Activated CD4-positive, alpha-beta T cell treated with anti-CD3 and anti-CD28 coated beads, Interleukin-2, amount 10 ng/mL, durations not matched to agents 24 days and 14 days (primary cell): ENCODE measurements around the gene TNFRSF1A. TPM values are rescaled to one million over a fixed set of nuclear protein-coding genes. Genes with fewer than 3 reads are reported as not detected.
A peak's percentile ranks its signal among the peaks of the same experiment; 100 is the strongest.

Source experiments
- DNase-seq: peaks from one replicate; pipeline ENCODE4 v3.0.0; 2022
- H3K27ac Mint-ChIP-seq: one replicate; pipeline ENCODE4 v1.8.0; 2022; ENCODE audit warnings: mild to moderate bottlenecking, mixed read lengths
- H3K27me3 Mint-ChIP-seq: one replicate; pipeline ENCODE4 v1.8.0; 2022; ENCODE audit warnings: mixed read lengths
- H3K36me3 Mint-ChIP-seq: one replicate; pipeline ENCODE4 v1.8.0; 2022; ENCODE audit warnings: low read depth, mild to moderate bottlenecking, mixed read lengths
- H3K4me1 Mint-ChIP-seq: one replicate; pipeline ENCODE4 v1.8.0; 2021; ENCODE audit warnings: mixed read lengths
- H3K4me3 Mint-ChIP-seq: one replicate; pipeline ENCODE4 v1.8.0; 2022; ENCODE audit warnings: mild to moderate bottlenecking, moderate library complexity, mixed read lengths
- H3K9me3 Mint-ChIP-seq: one replicate; pipeline ENCODE4 v1.8.0; 2021; ENCODE audit warnings: mixed read lengths
- intact Hi-C: fragments of 100-400 bp; cut with micrococcal nuclease; formaldehyde crosslinking; loops from one replicate; pipeline ENCODE4 v1.15.1; 2023
- total RNA-seq: library from RNA; stranded (reverse); gene quantifications from 2 replicates; pipeline ENCODE4 v1.2.3, GENCODE V29; 2022

TNFRSF1A gene
- total RNA-seq: 52.7 and 54.4 TPM in 2 replicates

DNA sequence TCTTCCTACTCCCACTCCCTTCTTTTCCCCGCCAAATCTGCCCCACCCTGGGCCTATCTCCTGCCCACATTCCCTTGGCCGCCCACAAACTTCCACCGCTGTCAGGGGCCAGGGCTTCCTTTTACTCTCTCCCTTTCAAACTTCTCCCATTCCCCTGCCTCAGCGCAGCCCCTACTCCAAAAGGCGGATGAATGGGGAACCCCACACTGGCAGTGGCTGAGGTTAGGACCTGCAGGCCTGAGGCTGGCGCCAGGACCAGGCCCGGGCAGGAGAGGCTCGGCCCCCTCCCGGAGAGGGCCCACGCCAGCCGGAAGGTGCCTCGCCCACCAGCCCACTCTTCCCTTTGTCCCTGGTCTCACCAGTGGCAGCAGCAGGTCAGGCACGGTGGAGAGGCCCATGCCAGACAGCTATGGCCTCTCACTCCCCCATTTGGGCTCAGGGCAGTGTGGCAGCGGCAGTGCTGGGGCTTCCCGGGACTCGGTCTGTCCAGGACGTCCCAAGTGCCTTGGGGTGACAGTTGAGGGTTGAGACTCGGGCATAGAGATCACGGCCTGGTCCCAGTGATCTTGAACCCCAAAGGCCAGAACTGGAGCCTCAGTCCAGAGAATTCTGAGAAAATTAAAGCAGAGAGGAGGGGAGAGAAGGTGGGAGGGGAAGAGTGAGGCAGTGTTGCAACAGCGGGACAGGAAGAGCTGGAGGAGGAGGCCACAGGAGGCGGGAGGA is at the start of gene TNFRSF1A:
TNFRSF1A (minus strand) TSS at position 660 of the 723 bp plus-strand sequence; CDS start at position 398, 262 bp downstream.
- no peaks in the 10 kb centered on the region for H3K27me3 Mint-ChIP-seq
- H3K4me1 Mint-ChIP-seq: peaks cover 40% of the 10 kb centered on the region
- peak; percentile 83 for DNase-seq
- H3K9me3 Mint-ChIP-seq: peaks cover under 1% of the 10 kb centered on the region
- no peak within 1 kb of the TSS for H3K4me3 Mint-ChIP-seq
- intact Hi-C loops: loop anchor here (1.0 kb wide), 1 partner anchor 23 kb away; no protein-coding TSS in a partner anchor
- H3K27ac Mint-ChIP-seq: no peak within 1 kb of the TSS
- H3K36me3 Mint-ChIP-seq: peaks cover 6% of the 10 kb centered on the region

DNA sequence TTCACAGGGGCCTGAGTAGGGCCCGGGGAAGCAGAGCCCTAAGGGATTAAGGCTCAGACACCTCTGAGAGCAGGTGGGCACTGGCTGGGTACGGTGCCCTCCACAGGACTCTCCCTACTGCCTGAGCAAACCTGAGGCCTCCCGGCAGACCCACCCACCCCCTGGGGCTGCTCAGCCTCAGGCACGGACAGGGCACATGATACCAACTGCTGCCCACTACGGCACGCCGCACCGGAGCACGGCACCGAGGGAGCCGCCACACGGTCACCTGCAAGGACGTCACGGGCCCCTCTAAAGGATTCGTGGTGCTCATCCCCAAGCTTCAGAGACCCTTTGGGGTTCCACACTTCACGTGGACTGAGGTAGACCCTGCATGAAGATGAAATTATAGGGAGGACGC is 49.1 kb upstream of the TNFRSF1A start:
- Mint-ChIP-seq H3K27ac (no peak overlapping the region), H3K4me1 (no peaks in the 10 kb centered on the region), H3K36me3 (no peaks in the 10 kb centered on the region), H3K4me3 (no peak overlapping the region), H3K9me3 (no peaks in the 10 kb centered on the region), H3K27me3 (peaks cover 22% of the 10 kb centered on the region)
- intact Hi-C loops: no loop called here
- no peak for DNase-seq

DNA sequence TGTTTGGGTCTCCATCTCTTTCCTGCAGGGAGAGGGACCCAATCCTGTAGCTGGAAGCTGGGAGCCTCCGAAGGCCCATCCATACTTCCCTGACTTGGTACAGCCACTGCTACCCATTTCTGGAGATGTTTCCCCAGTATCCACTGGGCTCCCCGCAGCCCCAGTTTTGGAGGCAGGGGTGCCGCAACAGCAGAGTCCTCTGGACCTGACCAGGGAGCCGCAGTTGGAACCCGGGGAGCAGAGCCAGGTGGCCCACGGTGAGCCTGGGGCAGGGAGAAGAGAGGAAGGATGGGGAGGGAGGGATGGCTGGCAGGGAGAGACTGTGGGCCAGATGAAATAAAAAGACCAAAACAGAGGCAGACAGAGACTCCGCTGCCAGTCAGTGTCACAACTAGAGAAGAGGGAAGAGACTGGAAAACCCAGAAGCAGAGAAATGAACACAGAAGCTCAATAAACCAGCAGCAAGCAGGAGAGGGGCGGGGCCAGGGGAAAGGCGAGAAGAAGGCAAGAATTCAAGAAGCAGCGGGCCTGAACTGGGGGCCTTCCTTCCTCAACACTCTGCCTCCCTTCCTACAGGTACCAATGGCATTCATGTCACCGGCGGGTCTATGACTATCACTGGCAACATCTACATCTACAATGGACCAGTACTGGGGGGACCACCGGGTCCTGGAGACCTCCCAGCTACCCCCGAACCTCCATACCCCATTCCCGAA is 48.4 kb upstream of the TNFRSF1A start:
- H3K36me3 Mint-ChIP-seq: no peaks in the 10 kb centered on the region
- peaks cover 20% of the 10 kb centered on the region for H3K27me3 Mint-ChIP-seq
- H3K4me3 Mint-ChIP-seq: no peak overlapping the region
- no peak overlapping the region for H3K27ac Mint-ChIP-seq
- intact Hi-C loops: no loop called here
- DNase-seq: no peak
- H3K9me3 Mint-ChIP-seq: no peaks in the 10 kb centered on the region
- H3K4me1 Mint-ChIP-seq: no peaks in the 10 kb centered on the region

GRCh38 chr12:6387541-6387940 is 45.7 kb upstream of the TNFRSF1A start:
- no peak overlapping the region for H3K27ac Mint-ChIP-seq
- intact Hi-C loops: no loop called here
- DNase-seq: no peak
- H3K9me3 Mint-ChIP-seq: no peaks in the 10 kb centered on the region
- peaks cover 31% of the 10 kb centered on the region for H3K27me3 Mint-ChIP-seq
- H3K36me3 Mint-ChIP-seq: no peaks in the 10 kb centered on the region
- H3K4me1 Mint-ChIP-seq: peaks cover 3% of the 10 kb centered on the region
- no peak overlapping the region for H3K4me3 Mint-ChIP-seq

GRCh38 chr12:6386491-6386890 is 44.6 kb upstream of the TNFRSF1A start:
- H3K27ac Mint-ChIP-seq: no peak overlapping the region
- H3K36me3 Mint-ChIP-seq: no peaks in the 10 kb centered on the region
- intact Hi-C loops: no loop called here
- H3K9me3 Mint-ChIP-seq: no peaks in the 10 kb centered on the region
- H3K4me3 Mint-ChIP-seq: no peak overlapping the region
- peaks cover 3% of the 10 kb centered on the region for H3K4me1 Mint-ChIP-seq
- DNase-seq: no peak
- peaks cover 39% of the 10 kb centered on the region for H3K27me3 Mint-ChIP-seq

- H3K36me3 Mint-ChIP-seq: no peaks in the 10 kb centered on the region
- intact Hi-C loops: no loop called here
- peaks cover 3% of the 10 kb centered on the region for H3K4me1 Mint-ChIP-seq
- no peak overlapping the region for H3K4me3 Mint-ChIP-seq
- no peak overlapping the region for H3K27ac Mint-ChIP-seq
- H3K9me3 Mint-ChIP-seq: no peaks in the 10 kb centered on the region
- DNase-seq: no peak
- H3K27me3 Mint-ChIP-seq: peaks cover 44% of the 10 kb centered on the region
Observed at GRCh38 chr12:6386038-6386437, 44.2 kb upstream of the TNFRSF1A start.

GRCh38 chr12:6384499-6385436 is 42.9 kb upstream of the TNFRSF1A start:
- H3K36me3 Mint-ChIP-seq: no peaks in the 10 kb centered on the region
- H3K4me1 Mint-ChIP-seq: peaks cover 3% of the 10 kb centered on the region
- H3K4me3 Mint-ChIP-seq: no peak overlapping the region
- intact Hi-C loops: no loop called here
- no peak overlapping the region for H3K27ac Mint-ChIP-seq
- no peak for DNase-seq
- H3K27me3 Mint-ChIP-seq: peaks cover 48% of the 10 kb centered on the region
- no peaks in the 10 kb centered on the region for H3K9me3 Mint-ChIP-seq

GRCh38 chr12:6383572-6384498 is 42.0 kb upstream of the TNFRSF1A start, which contains the start of gene LTBR:
LTBR (plus strand) TSS chr12:6384162; CDS start chr12:6384359, 197 bp downstream.
- Mint-ChIP-seq H3K9me3 (no peaks in the 10 kb centered on the region), H3K27ac (no peak within 1 kb of the TSS), H3K36me3 (no peaks in the 10 kb centered on the region), H3K4me1 (peaks cover 3% of the 10 kb centered on the region), H3K27me3 (peaks cover 52% of the 10 kb centered on the region), H3K4me3 (no peak within 1 kb of the TSS)
- intact Hi-C loops: no loop called here
- DNase-seq: no peak

DNA sequence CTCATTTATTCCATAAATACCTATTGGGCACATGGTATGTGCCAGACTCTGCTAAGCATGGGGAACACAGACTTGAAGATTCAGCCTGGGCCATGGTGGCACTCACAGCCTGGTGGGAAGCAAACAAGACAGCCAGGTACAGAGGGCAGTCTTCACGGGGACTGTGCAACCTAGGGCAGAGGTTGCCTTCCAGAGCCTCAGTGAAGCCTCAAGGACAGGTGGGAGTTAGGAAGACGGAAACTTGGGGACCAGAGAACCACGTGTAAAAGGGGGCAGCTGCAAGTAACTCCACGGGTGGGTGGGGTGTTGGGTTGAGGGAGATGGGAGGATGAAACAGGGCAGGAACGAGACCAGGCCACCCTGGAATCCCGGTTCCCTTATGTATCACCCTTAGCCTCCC is 41.1 kb upstream of the TNFRSF1A start:
- DNase-seq: no peak
- peaks cover 3% of the 10 kb centered on the region for H3K4me1 Mint-ChIP-seq
- no peak overlapping the region for H3K27ac Mint-ChIP-seq
- no peak overlapping the region for H3K4me3 Mint-ChIP-seq
- intact Hi-C loops: no loop called here
- no peaks in the 10 kb centered on the region for H3K36me3 Mint-ChIP-seq
- H3K9me3 Mint-ChIP-seq: no peaks in the 10 kb centered on the region
- H3K27me3 Mint-ChIP-seq: peaks cover 51% of the 10 kb centered on the region

- intact Hi-C loops: no loop called here
- Mint-ChIP-seq H3K4me1 (peaks cover 6% of the 10 kb centered on the region), H3K27me3 (peaks cover 45% of the 10 kb centered on the region), H3K27ac (no peak overlapping the region), H3K9me3 (no peaks in the 10 kb centered on the region), H3K36me3 (no peaks in the 10 kb centered on the region), H3K4me3 (no peak overlapping the region)
- no peak for DNase-seq
Observed at GRCh38 chr12:6382371-6382770, 40.5 kb upstream of the TNFRSF1A start.

GRCh38 chr12:6380141-6381121 is 38.6 kb upstream of the TNFRSF1A start:
- H3K27me3 Mint-ChIP-seq: peaks cover 37% of the 10 kb centered on the region
- no peak overlapping the region for H3K4me3 Mint-ChIP-seq
- H3K36me3 Mint-ChIP-seq: no peaks in the 10 kb centered on the region
- no peaks in the 10 kb centered on the region for H3K9me3 Mint-ChIP-seq
- intact Hi-C loops: no loop called here
- no peak for DNase-seq
- H3K4me1 Mint-ChIP-seq: peaks cover 21% of the 10 kb centered on the region
- no peak overlapping the region for H3K27ac Mint-ChIP-seq
